Stimulated activated CD4-positive, alpha-beta T cell treated with anti-CD3 and anti-CD28 coated beads, Interleukin-4, amount 100 ng/mL, for 48 hours (primary cell): ENCODE results near the gene MAGI2.

Experiments
- DNase-seq, 2 donors: peaks; one replicate each; pipeline ENCODE4 v3.0.0-alpha.2; 2020; ENCODE audit warnings: low read depth in 2 of 2

The MAGI2 gene

GRCh38 chr7:78489476-78490240 lies 963.8 kb downstream of the MAGI2 start:
- DNase-seq, result no peak

DNA sequence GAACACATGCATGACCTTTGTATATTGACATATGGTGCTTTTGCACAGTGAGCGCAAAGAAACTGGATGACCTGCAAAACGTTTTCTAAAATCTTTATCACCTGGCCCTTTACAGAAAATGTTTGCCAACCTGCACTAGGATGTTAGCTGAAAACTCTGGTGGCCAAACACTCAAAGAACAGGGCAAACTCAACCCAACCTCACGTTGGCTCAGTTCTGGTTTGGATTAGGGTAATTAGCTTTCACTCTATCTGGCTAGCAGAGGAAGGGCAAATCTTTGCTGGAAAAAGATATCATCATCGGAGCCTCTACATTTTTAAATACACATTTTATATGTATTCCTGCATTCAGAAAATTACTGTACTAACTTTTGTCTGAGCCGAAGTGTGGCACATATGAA lies 966.0 kb downstream of the MAGI2 start:
- no peak for DNase-seq

DNA sequence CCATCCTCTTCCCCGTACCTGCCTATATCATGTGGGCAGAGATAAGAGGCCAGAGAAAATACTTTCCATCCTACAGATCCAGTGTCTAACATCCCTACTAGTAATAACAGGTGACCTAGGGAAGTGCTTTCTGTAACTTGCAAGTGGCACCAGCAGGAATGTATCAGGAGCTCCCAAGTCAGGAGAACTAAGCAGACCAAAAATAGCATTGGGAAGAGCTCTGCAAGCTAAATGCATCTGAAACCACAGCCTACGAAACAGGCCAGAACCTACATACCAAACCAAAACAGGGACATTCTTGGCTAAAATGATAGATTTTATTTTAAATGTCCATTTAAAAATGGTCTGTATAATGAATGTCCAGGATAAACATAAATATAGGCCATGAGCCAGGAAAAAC lies 974.1 kb downstream of the MAGI2 start:
- DNase-seq, result no peak

- DNase-seq, result no peak
Observed at GRCh38 chr7:78476851-78477405, 976.5 kb downstream of the MAGI2 start.

DNA sequence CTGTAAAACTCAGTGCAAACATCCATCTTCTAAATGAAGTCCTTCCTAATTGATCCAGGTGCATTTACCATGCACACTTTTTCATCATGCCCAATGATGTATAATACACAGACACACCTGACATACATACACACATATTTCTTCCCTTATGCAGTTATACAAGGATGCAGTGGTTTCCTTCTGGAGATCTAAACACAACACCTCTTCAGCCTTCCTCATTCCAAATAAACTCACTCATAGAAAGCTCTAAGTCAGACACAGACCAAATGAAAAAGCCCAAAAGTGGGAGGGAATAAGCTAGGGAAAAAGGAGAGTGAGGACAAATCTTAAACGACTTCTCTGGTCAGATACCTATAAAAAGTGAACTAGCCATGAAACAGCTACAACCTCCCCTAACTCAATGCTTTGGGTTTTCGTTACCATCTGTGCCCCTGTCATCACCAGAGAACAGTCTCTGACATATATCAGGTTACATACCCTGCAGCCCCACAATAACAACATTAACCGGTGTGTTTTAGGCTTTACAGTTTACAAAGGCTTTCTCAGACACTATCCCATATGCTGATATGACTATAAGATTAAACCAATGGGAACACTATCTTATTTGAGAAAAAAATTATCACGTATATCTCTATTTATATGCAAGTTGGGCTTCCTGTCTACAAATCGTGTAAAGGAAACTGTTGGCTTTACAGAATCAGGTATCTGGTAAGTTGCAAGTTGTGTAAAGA lies 979.7 kb downstream of the MAGI2 start:
- DNase-seq, result no peak

GRCh38 chr7:78473021-78473420 lies 980.4 kb downstream of the MAGI2 start:
- DNase-seq, result no peak

- no peak for DNase-seq
Observed at GRCh38 chr7:78472519-78472918, 980.9 kb downstream of the MAGI2 start.

- DNase-seq, result no peak
Observed at GRCh38 chr7:78465894-78466293, 987.6 kb downstream of the MAGI2 start.

DNA sequence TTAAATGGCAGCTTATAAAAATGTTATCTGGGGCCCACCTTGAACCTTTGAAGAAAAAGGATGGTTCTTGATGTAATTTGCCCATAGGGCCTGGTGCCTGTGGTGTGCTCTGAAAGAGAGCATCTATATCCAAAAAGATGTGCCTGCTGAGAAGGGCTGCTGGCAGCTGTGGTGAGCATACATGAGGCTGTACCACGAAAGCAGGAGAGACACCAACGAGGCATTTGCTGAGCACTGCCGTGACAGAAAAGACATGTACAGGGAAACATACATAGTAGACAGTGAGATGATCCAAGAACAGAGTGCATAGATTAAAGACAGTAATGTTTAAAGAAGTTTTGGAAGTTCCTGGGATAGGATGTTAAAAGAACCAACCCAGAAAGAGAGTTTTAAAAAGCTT lies 990.4 kb downstream of the MAGI2 start:
- DNase-seq, result no peak

GRCh38 chr7:78450706-78451105 lies 1002.8 kb downstream of the MAGI2 start:
- no peak for DNase-seq

DNA sequence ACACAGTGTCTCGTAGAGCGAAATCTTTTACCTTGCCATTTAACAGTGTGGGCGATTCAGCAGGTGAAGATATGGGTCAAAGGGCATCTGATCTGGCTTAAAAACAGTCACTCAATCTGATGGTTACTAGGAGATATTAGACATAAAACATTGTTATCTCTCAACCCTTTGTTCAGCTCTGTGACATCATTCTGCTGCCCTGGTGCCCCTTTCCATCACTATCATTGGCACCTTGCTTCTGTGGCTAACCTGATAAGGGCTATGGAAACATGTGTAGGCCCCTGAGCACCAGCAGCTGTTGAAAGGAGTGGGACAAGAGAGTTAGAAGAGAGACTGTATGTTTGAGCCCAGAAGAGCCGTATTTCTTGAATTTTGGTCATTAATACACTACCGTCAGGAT lies 1004.6 kb downstream of the MAGI2 start:
- no peak for DNase-seq

DNA sequence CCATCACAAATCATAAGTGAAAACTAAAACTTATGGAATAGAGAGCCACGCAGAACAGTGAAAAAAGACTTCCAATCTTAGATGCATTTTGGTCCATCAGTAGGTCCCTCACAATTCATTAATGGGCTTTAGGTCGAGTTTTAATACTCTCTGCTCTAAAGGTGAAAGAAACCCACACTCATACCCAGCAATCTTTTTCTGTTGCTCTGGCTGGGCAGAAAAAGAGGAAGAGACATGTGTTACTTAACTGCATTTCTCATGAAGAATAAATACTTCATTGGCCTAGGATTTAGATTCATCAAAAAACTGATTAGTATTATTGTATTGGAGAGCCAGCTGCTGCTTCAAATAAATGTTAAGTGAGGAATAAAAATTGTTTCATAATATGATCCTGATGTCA lies 1009.2 kb downstream of the MAGI2 start:
- no peak for DNase-seq

- DNase-seq, result no peak
Observed at GRCh38 chr7:78443811-78444210, 1009.7 kb downstream of the MAGI2 start.

GRCh38 chr7:78441737-78442136 lies 1011.7 kb downstream of the MAGI2 start:
- no peak for DNase-seq

- DNase-seq, result no peak
Observed at GRCh38 chr7:78438433-78438832, 1015.0 kb downstream of the MAGI2 start.

- no peak for DNase-seq
Observed at GRCh38 chr7:78437118-78437517, 1016.3 kb downstream of the MAGI2 start.

DNA sequence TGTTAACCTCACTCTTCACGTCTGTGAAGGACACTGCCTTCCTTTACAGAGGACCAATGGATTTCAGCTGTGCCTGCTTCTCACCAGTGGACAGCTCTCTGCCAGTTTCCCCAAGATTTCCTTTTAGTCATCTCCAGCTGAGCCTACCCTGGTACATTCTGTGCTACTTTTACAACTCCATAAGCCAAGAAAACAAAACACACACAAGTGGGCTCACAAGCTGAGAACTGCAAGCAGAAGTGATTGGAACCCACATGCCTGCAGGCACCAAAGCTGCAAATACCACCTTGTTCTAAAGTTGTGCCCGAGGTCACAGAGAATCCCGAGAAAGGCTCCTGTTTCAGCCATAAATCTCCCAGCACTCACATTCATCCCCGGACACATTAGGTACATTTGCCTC lies 1018.1 kb downstream of the MAGI2 start:
- no peak for DNase-seq

DNA sequence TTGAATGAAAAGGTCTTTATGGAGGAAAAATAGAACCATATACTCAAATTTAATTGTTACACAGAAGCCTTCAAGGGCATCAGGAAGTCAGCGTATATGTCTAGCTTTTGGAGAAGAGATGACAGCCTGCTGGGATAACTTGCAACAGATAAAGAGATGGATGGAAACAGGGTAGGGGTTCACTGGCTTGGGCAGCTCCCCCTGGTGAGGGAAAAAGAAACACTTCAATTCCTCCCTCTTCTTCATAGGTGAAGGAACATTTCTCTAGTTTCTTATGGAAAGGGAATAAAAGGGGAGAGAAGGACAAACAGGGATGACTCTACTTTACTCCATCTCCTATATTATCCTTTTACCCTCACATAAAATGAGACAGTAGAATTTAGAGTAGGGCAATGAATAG lies 1019.2 kb downstream of the MAGI2 start:
- DNase-seq, result no peak

GRCh38 chr7:78433421-78433820 lies 1020.0 kb downstream of the MAGI2 start:
- no peak for DNase-seq

- DNase-seq, result no peak
Observed at GRCh38 chr7:78429878-78430277, 1023.6 kb downstream of the MAGI2 start.

DNA sequence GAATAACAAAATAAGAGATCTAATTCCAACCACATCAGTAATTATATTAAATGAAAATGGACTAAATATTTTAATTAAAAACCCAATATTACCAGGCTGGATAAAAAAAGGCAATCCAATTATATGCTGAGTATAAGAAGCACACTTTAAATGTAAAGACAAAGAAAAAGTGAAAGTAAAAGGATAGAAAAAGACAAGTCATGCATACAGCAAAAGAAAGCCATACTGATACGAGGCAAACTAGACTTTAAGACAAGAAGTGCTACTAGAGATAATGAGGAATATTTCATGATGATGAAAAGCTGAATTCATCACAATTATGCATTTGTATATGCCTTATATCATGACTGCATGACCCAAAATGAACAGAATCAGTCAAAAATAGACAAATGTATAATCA lies 1026.3 kb downstream of the MAGI2 start:
- DNase-seq, result no peak

- DNase-seq, result no peak
Observed at GRCh38 chr7:78420001-78420400, 1033.5 kb downstream of the MAGI2 start.

DNA sequence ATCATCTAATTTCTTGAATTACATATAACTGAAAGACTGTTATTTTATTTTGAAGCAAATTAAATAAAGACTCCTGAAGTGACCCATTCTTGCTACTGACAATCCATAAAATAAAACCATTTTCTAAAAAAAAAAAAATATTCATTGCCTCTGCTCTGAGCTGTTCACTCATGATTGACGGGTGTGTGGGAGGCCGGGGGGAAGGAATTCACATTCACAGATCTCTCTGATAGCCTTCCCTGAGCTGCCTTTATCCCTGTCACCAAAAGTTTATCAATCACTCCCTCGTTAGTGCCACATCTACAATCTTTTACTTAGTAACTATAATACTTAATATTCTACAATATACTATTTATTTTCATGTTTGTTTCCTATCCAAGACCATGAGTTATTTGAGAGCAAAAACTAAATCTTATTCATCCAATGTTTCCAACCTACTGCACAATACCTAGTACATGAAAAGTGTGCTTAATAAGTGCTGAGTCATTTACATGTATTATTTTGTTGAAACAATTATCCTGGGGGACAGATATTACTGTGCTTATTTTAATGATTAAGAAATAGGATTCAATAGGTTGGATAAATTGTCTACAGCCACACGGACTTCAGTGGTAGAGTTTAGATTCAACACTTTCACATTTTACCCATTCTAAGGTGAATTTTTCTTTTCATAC lies 1036.2 kb downstream of the MAGI2 start:
- no peak for DNase-seq
